Neural crest cell (in vitro differentiated cells): Measurements from ENCODE around the gene SMPD2. TPM values are rescaled to one million over a fixed set of nuclear protein-coding genes. Genes with fewer than 3 reads are reported as not detected.

Source experiments
- DNase-seq: peaks from one replicate; pipeline ENCODE4 v3.0.0; 2021; ENCODE audit warnings: low read depth, mixed read lengths, low spot score
- H3K27ac Mint-ChIP-seq: one replicate; pipeline ENCODE4 v1.8.0; 2021; ENCODE audit warnings: mild to moderate bottlenecking, mixed read lengths; ENCODE audit not compliant: unreplicated experiment
- H3K27me3 Mint-ChIP-seq: 2 replicates; pipeline ENCODE4 v1.8.0; 2021; ENCODE audit warnings: low read depth, mild to moderate bottlenecking, mixed read lengths
- H3K36me3 Mint-ChIP-seq: 2 replicates; pipeline ENCODE4 v1.8.0; 2021; ENCODE audit warnings: low read depth, mild to moderate bottlenecking, mixed read lengths
- H3K4me1 Mint-ChIP-seq: 2 replicates; pipeline ENCODE4 v1.8.0; 2021; ENCODE audit warnings: mixed read lengths
- H3K4me3 Mint-ChIP-seq: one replicate; pipeline ENCODE4 v1.8.0; 2021; ENCODE audit warnings: mild to moderate bottlenecking, mixed read lengths
- H3K9me3 Mint-ChIP-seq: 2 replicates; pipeline ENCODE4 v1.8.0; 2021; ENCODE audit warnings: mixed read lengths
- total RNA-seq: library from RNA; stranded (reverse); gene quantifications from 2 replicates; pipeline ENCODE4 v1.2.1, GENCODE V29; 2021
- TF ChIP-seq, protein P1 (sequence below): fragments of 200-600 bp; sonication (generic); conservative IDR thresholded peaks from 2 replicates; pipeline ENCODE4 v1.5.0; 2021; ENCODE audit warnings: antibody characterized with exemption, mild to moderate bottlenecking

Gene SMPD2
- total RNA-seq, 1 donor from 2014 or later = 9.7 TPM

GRCh38 chr6:109473120-109473519 is 32.6 kb downstream of the SMPD2 start:
- peaks cover 24% of the 10 kb centered on the region for H3K36me3 Mint-ChIP-seq
- no peak overlapping the region for H3K27ac Mint-ChIP-seq
- TF ChIP-seq, protein P1, sequence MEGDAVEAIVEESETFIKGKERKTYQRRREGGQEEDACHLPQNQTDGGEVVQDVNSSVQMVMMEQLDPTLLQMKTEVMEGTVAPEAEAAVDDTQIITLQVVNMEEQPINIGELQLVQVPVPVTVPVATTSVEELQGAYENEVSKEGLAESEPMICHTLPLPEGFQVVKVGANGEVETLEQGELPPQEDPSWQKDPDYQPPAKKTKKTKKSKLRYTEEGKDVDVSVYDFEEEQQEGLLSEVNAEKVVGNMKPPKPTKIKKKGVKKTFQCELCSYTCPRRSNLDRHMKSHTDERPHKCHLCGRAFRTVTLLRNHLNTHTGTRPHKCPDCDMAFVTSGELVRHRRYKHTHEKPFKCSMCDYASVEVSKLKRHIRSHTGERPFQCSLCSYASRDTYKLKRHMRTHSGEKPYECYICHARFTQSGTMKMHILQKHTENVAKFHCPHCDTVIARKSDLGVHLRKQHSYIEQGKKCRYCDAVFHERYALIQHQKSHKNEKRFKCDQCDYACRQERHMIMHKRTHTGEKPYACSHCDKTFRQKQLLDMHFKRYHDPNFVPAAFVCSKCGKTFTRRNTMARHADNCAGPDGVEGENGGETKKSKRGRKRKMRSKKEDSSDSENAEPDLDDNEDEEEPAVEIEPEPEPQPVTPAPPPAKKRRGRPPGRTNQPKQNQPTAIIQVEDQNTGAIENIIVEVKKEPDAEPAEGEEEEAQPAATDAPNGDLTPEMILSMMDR = no peak
- no peaks in the 10 kb centered on the region for H3K27me3 Mint-ChIP-seq
- no peak for DNase-seq
- peaks cover 7% of the 10 kb centered on the region for H3K4me1 Mint-ChIP-seq
- no peaks in the 10 kb centered on the region for H3K9me3 Mint-ChIP-seq
- no peak overlapping the region for H3K4me3 Mint-ChIP-seq

DNA sequence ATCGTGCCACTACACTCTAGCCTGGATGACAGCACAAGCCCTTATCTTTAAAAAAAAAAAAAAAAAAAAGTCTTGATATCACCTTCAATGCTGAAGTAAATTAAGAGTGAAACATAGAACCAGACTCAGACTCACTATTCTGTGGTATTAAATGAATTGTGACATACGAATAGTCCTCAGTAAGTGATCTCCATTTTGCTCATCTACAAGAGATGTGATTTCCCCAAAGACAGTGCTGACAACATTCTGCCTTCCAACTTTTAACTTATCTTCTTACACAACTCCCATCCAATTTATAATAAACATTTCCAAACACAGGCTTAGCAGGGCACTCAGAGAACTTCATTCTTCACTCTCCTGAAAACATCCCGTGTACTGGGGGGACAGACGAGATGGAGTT is 34.5 kb downstream of the SMPD2 start:
- no peak for DNase-seq
- peaks cover 22% of the 10 kb centered on the region for H3K4me1 Mint-ChIP-seq
- H3K4me3 Mint-ChIP-seq = no peak overlapping the region
- no peaks in the 10 kb centered on the region for H3K27me3 Mint-ChIP-seq
- peaks cover 25% of the 10 kb centered on the region for H3K36me3 Mint-ChIP-seq
- TF ChIP-seq, protein P1 = no peak
- no peaks in the 10 kb centered on the region for H3K9me3 Mint-ChIP-seq
- no peak overlapping the region for H3K27ac Mint-ChIP-seq

- Mint-ChIP-seq H3K36me3 (peaks cover 26% of the 10 kb centered on the region), H3K4me1 (peaks cover 26% of the 10 kb centered on the region), H3K27me3 (no peaks in the 10 kb centered on the region), H3K9me3 (no peaks in the 10 kb centered on the region), H3K27ac (no peak overlapping the region), H3K4me3 (no peak overlapping the region)
- no peak for DNase-seq
- TF ChIP-seq, protein P1 = no peak
Measured at GRCh38 chr6:109475625-109476024, 35.1 kb downstream of the SMPD2 start.

DNA sequence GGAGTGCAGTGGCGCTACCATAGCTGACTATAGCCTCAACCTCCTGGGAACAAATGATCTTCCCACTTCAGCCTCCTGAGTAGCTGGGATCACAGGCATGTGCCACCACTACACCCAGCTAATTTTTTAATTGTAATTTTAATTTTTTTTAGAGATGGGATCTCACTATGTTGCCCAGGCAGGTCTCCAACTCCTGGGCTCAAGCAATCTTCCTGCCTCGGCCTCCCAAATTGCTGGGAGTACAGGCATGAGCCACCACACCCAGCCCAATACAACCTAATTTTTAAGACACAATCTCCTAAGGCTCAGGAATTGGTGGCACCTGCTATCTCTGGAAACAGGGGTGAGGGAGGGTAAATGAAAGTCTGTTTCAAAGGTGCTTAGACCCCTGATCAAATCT is 36.7 kb downstream of the SMPD2 start:
- Mint-ChIP-seq H3K27ac (no peak overlapping the region), H3K27me3 (no peaks in the 10 kb centered on the region), H3K9me3 (no peaks in the 10 kb centered on the region), H3K4me1 (peaks cover 37% of the 10 kb centered on the region), H3K4me3 (no peak overlapping the region), H3K36me3 (peaks cover 31% of the 10 kb centered on the region)
- no peak for DNase-seq
- TF ChIP-seq, protein P1 = no peak

- peaks cover 30% of the 10 kb centered on the region for H3K36me3 Mint-ChIP-seq
- H3K4me3 Mint-ChIP-seq = no peak overlapping the region
- no peak for DNase-seq
Measured at GRCh38 chr6:109477725-109478124, 37.2 kb downstream of the SMPD2 start.

More at GRCh38 chr6:109477725-109478124, 37.2 kb downstream of the SMPD2 start:
- Mint-ChIP-seq H3K27me3 (no peaks in the 10 kb centered on the region), H3K9me3 (no peaks in the 10 kb centered on the region), H3K4me1 (peaks cover 41% of the 10 kb centered on the region), H3K27ac (no peak overlapping the region)
- TF ChIP-seq, protein P1 = no peak
